Uterus (tissue), 2 donors: ENCODE data around the gene SLC22A7.

Experiments used
- POLR2A ChIP-seq, 2 donors: fragments of 450-650 bp; IDR thresholded peaks; one replicate each; pipeline ENCODE4 v1.6.1; 2016; ENCODE audit warnings: antibody characterized with exemption in 2 of 2, mild to moderate bottlenecking in 1 of 2, moderate library complexity in 1 of 2
- TF ChIP-seq, protein P1 (sequence below), 4 experiments: fragments of 200-600 bp in 2 of 4; fragments of 450-650 bp in 2 of 4; sonication (generic) in 2 of 4; IDR thresholded peaks; one replicate each; pipeline ENCODE4 v1.5.1; 2016 to 2019; ENCODE audit warnings: antibody characterized with exemption in 4 of 4, mild to moderate bottlenecking in 2 of 4, moderate library complexity in 1 of 4

DNA sequence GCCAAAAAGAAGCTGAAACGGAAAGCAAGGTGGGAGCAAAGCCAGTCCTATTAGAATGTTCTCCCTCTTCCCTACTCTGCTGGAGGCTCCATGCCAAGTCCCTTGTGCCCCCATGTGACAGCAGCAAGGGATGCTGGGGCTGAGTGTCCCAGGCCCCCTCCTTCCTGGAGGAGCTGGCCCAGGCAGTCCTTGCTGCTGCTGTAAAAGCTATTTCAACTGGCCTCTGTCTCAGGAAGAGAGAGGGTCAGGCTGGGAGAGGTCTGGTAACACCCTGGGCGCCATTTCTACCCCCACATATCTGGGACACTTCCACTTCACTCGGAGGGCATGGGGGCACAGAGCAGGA lies 29.7 kb upstream of the SLC22A7 start:
- TF ChIP-seq, protein P1, sequence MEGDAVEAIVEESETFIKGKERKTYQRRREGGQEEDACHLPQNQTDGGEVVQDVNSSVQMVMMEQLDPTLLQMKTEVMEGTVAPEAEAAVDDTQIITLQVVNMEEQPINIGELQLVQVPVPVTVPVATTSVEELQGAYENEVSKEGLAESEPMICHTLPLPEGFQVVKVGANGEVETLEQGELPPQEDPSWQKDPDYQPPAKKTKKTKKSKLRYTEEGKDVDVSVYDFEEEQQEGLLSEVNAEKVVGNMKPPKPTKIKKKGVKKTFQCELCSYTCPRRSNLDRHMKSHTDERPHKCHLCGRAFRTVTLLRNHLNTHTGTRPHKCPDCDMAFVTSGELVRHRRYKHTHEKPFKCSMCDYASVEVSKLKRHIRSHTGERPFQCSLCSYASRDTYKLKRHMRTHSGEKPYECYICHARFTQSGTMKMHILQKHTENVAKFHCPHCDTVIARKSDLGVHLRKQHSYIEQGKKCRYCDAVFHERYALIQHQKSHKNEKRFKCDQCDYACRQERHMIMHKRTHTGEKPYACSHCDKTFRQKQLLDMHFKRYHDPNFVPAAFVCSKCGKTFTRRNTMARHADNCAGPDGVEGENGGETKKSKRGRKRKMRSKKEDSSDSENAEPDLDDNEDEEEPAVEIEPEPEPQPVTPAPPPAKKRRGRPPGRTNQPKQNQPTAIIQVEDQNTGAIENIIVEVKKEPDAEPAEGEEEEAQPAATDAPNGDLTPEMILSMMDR (IDR thresholded peaks at IDR 0.05), result no peak
- no peak for TF ChIP-seq POLR2A (IDR thresholded peaks at IDR 0.05)
